Endothelial cell of umbilical vein (primary cell): ENCODE measurements around the gene SMC6. TPM values are rescaled to one million over a fixed set of nuclear protein-coding genes. Genes with fewer than 3 reads are reported as not detected.

Experiments
- BruUV-seq: library from RNA; stranded (reverse); fragments of 400-500 nt; replicated peaks from 2 replicates; lab custom pipeline; 2021; lab: Mats Ljungman, UMichigan
- CTCF ChIA-PET: fragments of 300-600, 350-600 bp; sonication (Branson Sonifier 250); formaldehyde crosslinking; loops from one replicate; lab custom pipeline; 2021; ENCODE audit warnings: antibody characterized with exemption, inconsistent platforms; lab: Charles Lee
- POLR2A ChIA-PET: fragments of 300-600, 350-600 bp; sonication (Branson Sonifier 250); formaldehyde crosslinking; loops from one replicate; lab custom pipeline; 2021; ENCODE audit warnings: antibody characterized with exemption, inconsistent platforms; lab: Charles Lee
- DNase-seq: peaks from one replicate; pipeline ENCODE4 v3.0.0-alpha.2; 2011; ENCODE audit warnings: low read depth, low spot score
- FAIRE-seq: peaks from 2 replicates; lab custom pipeline; 2011; peaks lifted over from hg19 to GRCh38; lab: Jason Lieb, UNC
- H2AFZ ChIP-seq: 2 replicates; pipeline ENCODE4 v1.6.0; 2012; ENCODE audit warnings: low read depth, low read length, control low read depth, inconsistent platforms
- H3K27ac ChIP-seq: 2 replicates; pipeline ENCODE4 v1.5.1; 2011; ENCODE audit warnings: low read depth, mild to moderate bottlenecking, control low read depth, low read length, moderate library complexity; ENCODE audit not compliant: insufficient read depth
- H3K27me3 ChIP-seq, 2 experiments: 2 replicates each; pipeline versions ENCODE4 v1.6.0 to v1.6.1; 2011; ENCODE audit warnings: low read length in 2 of 2, mixed read lengths in 1 of 2; ENCODE audit not compliant: control insufficient read depth in 2 of 2, insufficient read depth in 2 of 2
- H3K36me3 ChIP-seq, 2 experiments: 2 replicates in 1 of 2; 3 replicates in 1 of 2; pipeline ENCODE4 v1.5.1; 2011; ENCODE audit warnings: low read length in 2 of 2, mild to moderate bottlenecking in 1 of 2, moderate library complexity in 1 of 2; ENCODE audit not compliant: control insufficient read depth in 2 of 2, insufficient read depth in 2 of 2; ENCODE audit errors: extremely low read depth in 1 of 2
- H3K4me1 ChIP-seq: 3 replicates; pipeline ENCODE4 v1.5.1; 2011; ENCODE audit warnings: mild to moderate bottlenecking, low read length; ENCODE audit not compliant: control insufficient read depth, insufficient read depth; ENCODE audit errors: extremely low read depth
- H3K4me2 ChIP-seq: 2 replicates; pipeline ENCODE4 v1.6.1; 2011; ENCODE audit warnings: low read length, control low read depth, mixed read lengths; ENCODE audit not compliant: insufficient read depth
- H3K4me3 ChIP-seq, 3 experiments: fragments of 200-600 bp in 1 of 3; sonication (generic), shearing (Covaris generic) in 1 of 3; replicated peaks in 1 of 3; 2 replicates each; pipeline ENCODE4 v1.5.1; 2011 to 2016; ENCODE audit warnings: control low read depth in 3 of 3, low read length in 3 of 3, mild to moderate bottlenecking in 2 of 3, inconsistent platforms in 1 of 3, low read depth in 1 of 3, moderate library complexity in 1 of 3; ENCODE audit not compliant: insufficient read depth in 1 of 3
- H3K79me2 ChIP-seq: 2 replicates; pipeline ENCODE4 v1.6.0; 2012; ENCODE audit warnings: low read length, inconsistent platforms; ENCODE audit not compliant: control insufficient read depth, insufficient read depth
- H3K9ac ChIP-seq: replicated peaks from 2 replicates; pipeline ENCODE3; 2011; ENCODE audit warnings: low read length, control low read depth; ENCODE audit not compliant: insufficient read depth; ENCODE audit errors: extremely low read depth
- H3K9me1 ChIP-seq: replicated peaks from 3 replicates; pipeline ENCODE4 v1.6.0; 2011; ENCODE audit warnings: mild to moderate bottlenecking, low read length; ENCODE audit not compliant: control insufficient read depth, insufficient read depth; ENCODE audit errors: extremely low read depth
- H3K9me3 ChIP-seq: replicated peaks from 2 replicates; pipeline ENCODE4 v1.5.1; 2012; ENCODE audit warnings: low read length, inconsistent platforms; ENCODE audit not compliant: control insufficient read depth, insufficient read depth
- H4K20me1 ChIP-seq: replicated peaks from 2 replicates; pipeline ENCODE3; 2011; ENCODE audit warnings: mild to moderate bottlenecking, low read length; ENCODE audit not compliant: control insufficient read depth, insufficient read depth; ENCODE audit errors: extremely low read depth
- EZH2 ChIP-seq: IDR thresholded peaks from 2 replicates; pipeline ENCODE4 v1.6.1; 2012; ENCODE audit warnings: borderline replicate concordance, low read depth, mild to moderate bottlenecking, moderate library complexity, low read length, inconsistent platforms; ENCODE audit not compliant: severe bottlenecking
- FOS ChIP-seq: IDR thresholded peaks from 2 replicates; pipeline ENCODE4 v1.6.1; 2011; ENCODE audit warnings: mild to moderate bottlenecking, low read length, moderate library complexity, borderline replicate concordance; ENCODE audit not compliant: insufficient read depth
- GATA2 ChIP-seq: IDR thresholded peaks from 2 replicates; pipeline ENCODE4 v1.7.0; 2011; ENCODE audit warnings: low read depth, mild to moderate bottlenecking, moderate library complexity, mixed read lengths, low read length; ENCODE audit not compliant: insufficient read length, insufficient read depth
- JUN ChIP-seq: IDR thresholded peaks from 2 replicates; pipeline ENCODE4 v1.6.1; 2011; ENCODE audit warnings: borderline replicate concordance, low read depth; ENCODE audit not compliant: insufficient read length, insufficient read depth
- POLR2A ChIP-seq: IDR thresholded peaks from 2 replicates; pipeline ENCODE4 v1.6.1; 2012; ENCODE audit warnings: low read depth, mild to moderate bottlenecking, control low read depth, low read length
- POLR2AphosphoS5 ChIP-seq: IDR thresholded peaks from 2 replicates; pipeline ENCODE4 v1.6.1; 2012; ENCODE audit warnings: low read depth, mild to moderate bottlenecking, control low read depth, low read length, moderate library complexity; ENCODE audit not compliant: insufficient read depth
- dilution Hi-C: fragments of 300-500 bp; cut with MboI; formaldehyde crosslinking; loops from one replicate; pipeline ENCODE4 v1.15.0; 2019; ENCODE audit warnings: low sequenced_read_pairs; ENCODE audit not compliant: extremely low pct_ligation_motif_present
- intact Hi-C: fragments of 100-400 bp; cut with micrococcal nuclease; formaldehyde crosslinking; loops from one replicate; pipeline ENCODE4 v1.10.0; 2022
- polyA plus RNA-seq, 4 experiments: library from polyadenylated mRNA; depleted of rRNA in 3 of 4; stranded (reverse) in 3 of 4; unstranded in 1 of 4; fragments of >200 nt; gene quantifications; 2 replicates each; pipeline versions ENCODE4 v1.2.1 to v1.2.3, GENCODE V29; 2011 to 2012; ENCODE audit warnings: missing spikeins in 1 of 4
- total RNA-seq: library from RNA; stranded (reverse); gene quantifications from 2 replicates; pipeline ENCODE4 v1.2.3, GENCODE V29; 2021
- TF ChIP-seq, protein P1 (sequence below): IDR thresholded peaks from 2 replicates; pipeline ENCODE4 v1.6.1; 2011; ENCODE audit not compliant: insufficient read depth, insufficient read length

SMC6 gene
- total and polyA plus RNA-seq, 2 donors (not counting 3 experiments of a cell fraction or from before 2014, with no cell fraction given) = 7.7 to 38.3 TPM

DNA sequence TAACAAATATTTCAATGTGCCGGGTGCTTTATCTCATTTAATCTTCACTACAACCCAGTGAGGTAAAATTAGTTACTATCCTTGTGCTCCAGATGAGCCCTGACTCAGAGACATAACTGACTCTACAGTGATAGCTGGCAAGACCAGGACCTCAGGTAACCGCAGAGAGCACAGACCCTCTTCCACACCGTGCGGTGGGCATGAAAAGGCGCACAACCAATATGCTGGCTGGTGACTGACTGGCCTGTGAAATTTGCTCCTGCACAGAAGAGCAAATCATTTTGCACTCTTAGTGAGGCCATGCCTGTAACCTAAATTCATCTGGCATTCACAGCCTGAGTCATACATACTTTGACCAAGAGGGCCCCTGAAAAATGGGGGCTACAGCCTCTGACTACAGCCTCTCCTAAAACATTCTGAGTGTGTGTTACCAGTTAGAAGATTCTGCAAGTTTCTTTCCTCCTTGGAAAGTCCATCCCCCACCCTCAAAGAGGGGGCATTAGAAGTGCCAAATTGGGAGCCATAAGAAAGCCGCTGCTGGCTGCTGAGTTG lies 40.3 kb upstream of the SMC6 start:
- dilution Hi-C loops (no loop called here), intact Hi-C loops (no loop called here)
- CTCF ChIA-PET = interaction anchor here (1.0 to 1.3 kb wide), 2 partner anchors 9 to 356 kb away, joined by 3 read pairs; no protein-coding TSS in a partner anchor
- Histone ChIP-seq H3K9ac (no peak overlapping the region), H3K4me3 (no peak overlapping the region), H3K9me3 (no peaks in the 10 kb centered on the region), H3K4me1 (no peaks in the 10 kb centered on the region), H3K27me3 (peaks cover 4 to 6% of the 10 kb centered on the region in 2 experiments), H3K79me2 (no peaks in the 10 kb centered on the region), H4K20me1 (no peaks in the 10 kb centered on the region), H3K27ac (no peak overlapping the region), H3K4me2 (no peak overlapping the region), H2AFZ (no peak overlapping the region), H3K9me1 (no peaks in the 10 kb centered on the region), H3K36me3 (no peaks in the 10 kb centered on the region)
- BruUV-seq = no TSS peak
- TF ChIP-seq FOS (no peak), EZH2 (no peak), JUN (no peak), POLR2AphosphoS5 (no peak)
- TF ChIP-seq, protein P1, sequence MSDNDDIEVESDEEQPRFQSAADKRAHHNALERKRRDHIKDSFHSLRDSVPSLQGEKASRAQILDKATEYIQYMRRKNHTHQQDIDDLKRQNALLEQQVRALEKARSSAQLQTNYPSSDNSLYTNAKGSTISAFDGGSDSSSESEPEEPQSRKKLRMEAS = no peak
- DNase-seq (no peak), FAIRE-seq (no peak)
- POLR2A ChIA-PET = no interaction called here

DNA sequence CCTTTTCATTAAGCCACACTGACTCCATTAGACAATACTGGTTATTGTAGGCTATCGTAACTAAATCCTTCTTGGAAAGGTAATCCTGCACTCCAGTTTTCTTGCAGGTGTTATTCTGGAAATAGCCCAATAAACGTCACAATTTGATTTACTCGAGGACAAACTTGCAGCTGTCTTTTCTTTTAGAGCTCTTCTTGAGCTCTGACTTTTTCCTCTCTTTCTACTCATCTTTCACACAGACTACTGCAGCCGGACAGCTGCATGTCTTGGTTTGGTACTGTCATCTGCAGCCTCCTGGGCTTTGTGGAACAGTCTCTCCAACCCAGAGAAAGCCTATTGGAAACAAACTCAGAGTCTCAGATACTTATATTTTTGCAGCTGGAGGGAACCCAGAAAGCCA lies 39.7 kb upstream of the SMC6 start:
- Histone ChIP-seq H3K27me3 (peaks cover 4 to 6% of the 10 kb centered on the region in 2 experiments), H3K4me1 (no peaks in the 10 kb centered on the region), H3K27ac (no peak overlapping the region), H2AFZ (no peak overlapping the region), H3K36me3 (no peaks in the 10 kb centered on the region), H3K4me2 (no peak overlapping the region), H3K4me3 (no peak overlapping the region), H3K9me1 (no peaks in the 10 kb centered on the region), H4K20me1 (no peaks in the 10 kb centered on the region), H3K9me3 (no peaks in the 10 kb centered on the region), H3K79me2 (no peaks in the 10 kb centered on the region), H3K9ac (no peak overlapping the region)
- POLR2A ChIA-PET = no interaction called here
- intact Hi-C loops = no loop called here
- DNase-seq (no peak), FAIRE-seq (no peak)
- CTCF ChIA-PET = interaction anchor here (1.3 kb wide), 1 partner anchor 10 kb away, joined by 3 read pairs; no protein-coding TSS in a partner anchor
- dilution Hi-C loops = no loop called here
- no peak for TF ChIP-seq POLR2A
- TF ChIP-seq POLR2AphosphoS5 = no peak
- TF ChIP-seq GATA2 = no peak
- BruUV-seq = no TSS peak
